HG03575 (cell line): Measurements from ENCODE around the gene ACOT7.
"Not testable (repeated sequence)": the region's sequence is repeated elsewhere in the genome, so short reads cannot be mapped to it uniquely, and the experiment has no call there.

Source experiments
- ATAC-seq: cut with Tn5 transposase; IDR thresholded peaks from one replicate; pipeline ENCODE4 v1.9.1; 2021; ENCODE audit not compliant: unreplicated experiment, insufficient number of reproducible peaks, low FRiP score; ENCODE audit errors: extremely low read depth

ACOT7 gene

GRCh38 chr1:6372236-6372635, 21.3 kb downstream of the ACOT7 start:
- not testable (repeated sequence) for ATAC-seq

GRCh38 chr1:6370006-6370405, 23.6 kb downstream of the ACOT7 start:
- no peak for ATAC-seq

GRCh38 chr1:6367381-6368012, 26.1 kb downstream of the ACOT7 start:
- no peak for ATAC-seq

- no peak for ATAC-seq
These were observed 28.5 kb downstream of the ACOT7 start for GRCh38 chr1:6365047-6365446.

GRCh38 chr1:6363085-6363884, 30.3 kb downstream of the ACOT7 start:
- not testable (repeated sequence) for ATAC-seq

GRCh38 chr1:6361124-6361775, 32.3 kb downstream of the ACOT7 start:
- no peak for ATAC-seq

GRCh38 chr1:6360517-6361070, 33.0 kb downstream of the ACOT7 start:
- ATAC-seq, result no peak

- ATAC-seq, result no peak
These were observed 33.5 kb downstream of the ACOT7 start for GRCh38 chr1:6360117-6360496.

GRCh38 chr1:6359216-6360116, 34.1 kb downstream of the ACOT7 start:
- ATAC-seq, result no peak

GRCh38 chr1:6358757-6359201, 34.8 kb downstream of the ACOT7 start:
- ATAC-seq, result no peak

- no peak for ATAC-seq
These were observed 35.4 kb downstream of the ACOT7 start for GRCh38 chr1:6358144-6358624.

- no peak for ATAC-seq
These were observed 36.2 kb downstream of the ACOT7 start for GRCh38 chr1:6357243-6357936.

- ATAC-seq, result no peak
These were observed 37.9 kb downstream of the ACOT7 start for GRCh38 chr1:6355621-6356020.

- ATAC-seq, result no peak
These were observed 38.8 kb downstream of the ACOT7 start for GRCh38 chr1:6354659-6355317.

- no peak for ATAC-seq
These were observed 39.5 kb downstream of the ACOT7 start for GRCh38 chr1:6353955-6354658.

GRCh38 chr1:6353619-6353954, 40.0 kb downstream of the ACOT7 start:
- no peak for ATAC-seq

GRCh38 chr1:6352138-6352563, 41.4 kb downstream of the ACOT7 start:
- ATAC-seq, result no peak
